GM18861 (cell line): ENCODE measurements around the gene KMT2C.
"Not testable (repeated sequence)": the region's sequence is repeated elsewhere in the genome, so short reads cannot be mapped to it uniquely, and the experiment has no call there.

ENCODE experiments used
- ATAC-seq: cut with Tn5 transposase; IDR thresholded peaks from one replicate; pipeline ENCODE4 v1.9.1; 2021; ENCODE audit not compliant: unreplicated experiment

KMT2C gene

GRCh38 chr7:152208766-152209165 is 227.0 kb downstream of the KMT2C start:
- ATAC-seq: not testable (repeated sequence)

DNA sequence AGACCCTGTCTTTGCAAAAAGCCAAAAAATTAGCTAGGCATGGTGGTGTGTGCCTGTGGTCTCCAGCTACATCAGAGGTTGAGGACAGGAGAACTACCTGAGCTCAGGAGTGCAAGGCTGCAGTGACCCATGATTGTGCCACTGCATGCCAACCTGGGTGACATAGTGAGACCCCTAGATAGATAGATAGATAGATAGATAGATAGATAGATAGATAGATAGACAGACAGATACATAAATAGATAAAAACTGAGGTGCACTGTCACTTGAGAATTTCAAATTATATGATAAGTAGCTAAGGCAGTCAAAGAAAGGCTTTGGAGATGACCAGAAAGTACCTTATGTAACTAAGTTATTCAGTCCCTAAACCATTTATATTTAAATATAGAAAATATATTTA is 231.4 kb downstream of the KMT2C start:
- ATAC-seq: not testable (repeated sequence)

- ATAC-seq: no peak
These were observed 232.7 kb downstream of the KMT2C start for GRCh38 chr7:152203095-152203494.

DNA sequence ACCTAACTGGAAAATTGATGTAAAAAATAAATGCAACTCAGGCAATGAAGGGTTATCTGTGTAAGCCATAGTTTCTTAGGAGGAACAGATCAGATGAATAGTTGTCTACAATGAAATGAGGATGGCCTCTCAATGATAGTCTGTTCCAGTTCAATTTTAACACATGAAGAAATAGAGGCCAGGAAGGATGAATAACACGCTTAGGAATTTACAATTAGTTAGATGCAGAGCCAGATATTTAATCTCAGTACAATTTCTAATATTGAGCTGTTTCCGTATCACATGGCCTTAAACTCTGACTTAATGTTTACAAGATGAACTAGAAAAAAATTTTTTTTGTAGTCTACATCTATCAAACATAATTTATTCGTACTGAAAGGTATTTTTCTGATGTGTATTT is 233.7 kb downstream of the KMT2C start:
- no peak for ATAC-seq

GRCh38 chr7:152200395-152200794 is 235.4 kb downstream of the KMT2C start:
- ATAC-seq: no peak

DNA sequence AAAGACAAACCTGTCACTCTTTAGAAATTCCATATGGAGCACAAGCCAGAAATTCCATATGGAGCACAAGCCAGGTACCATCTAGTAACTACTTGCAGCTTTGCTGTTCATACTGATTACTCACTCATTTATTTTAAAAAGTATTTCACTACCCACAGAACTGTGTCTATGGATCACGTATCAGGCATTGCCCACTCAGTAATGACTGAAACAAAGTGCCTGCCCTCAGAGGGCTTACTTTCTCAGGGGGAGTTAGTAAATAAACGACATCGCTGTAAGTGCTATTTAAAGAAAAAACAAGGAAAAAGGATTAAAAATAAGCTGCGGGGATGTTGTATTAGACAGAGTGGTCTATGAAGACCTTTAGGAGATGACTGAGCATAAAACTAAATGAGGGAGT is 239.4 kb downstream of the KMT2C start:
- no peak for ATAC-seq

DNA sequence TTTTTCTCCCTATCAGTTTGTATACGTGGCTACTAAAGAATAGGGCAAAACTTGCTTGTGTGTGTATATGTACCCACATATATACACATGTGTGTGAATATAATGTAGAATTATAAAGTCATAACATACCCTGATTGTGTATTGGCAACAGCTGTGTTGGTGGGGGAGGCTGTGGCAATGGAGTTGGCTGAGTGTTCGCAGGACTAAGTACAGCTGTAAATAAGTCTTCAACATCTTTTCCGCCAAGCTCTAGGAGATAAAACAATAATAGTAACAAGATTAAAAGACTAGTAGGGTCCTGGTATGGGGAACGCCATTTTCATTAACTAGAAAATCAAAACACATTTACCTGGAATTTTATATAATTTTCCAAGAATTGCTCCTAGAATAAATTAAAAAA is 241.9 kb downstream of the KMT2C start:
- no peak for ATAC-seq

- ATAC-seq: no peak
These were observed 246.7 kb downstream of the KMT2C start for GRCh38 chr7:152189061-152189460.

GRCh38 chr7:152185558-152185957 is 250.2 kb downstream of the KMT2C start:
- no peak for ATAC-seq

DNA sequence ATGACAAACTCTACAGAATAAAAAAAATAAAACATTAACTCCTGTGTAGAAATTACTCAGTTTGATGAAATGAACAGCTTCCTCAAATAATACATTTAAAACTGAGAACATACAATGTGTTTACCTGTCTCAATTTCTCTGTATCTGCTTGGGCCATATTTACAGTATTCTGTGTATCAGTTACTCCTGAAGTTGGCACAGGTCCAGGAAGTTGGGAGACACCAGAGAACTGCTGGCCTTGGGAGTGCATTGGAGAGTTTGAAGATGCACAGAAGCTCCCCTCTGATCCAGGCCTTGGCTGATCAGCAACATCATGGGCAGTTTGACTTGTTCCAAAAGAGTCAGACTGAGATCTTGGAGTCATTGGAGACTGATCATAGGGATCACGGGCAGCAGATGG is 255.2 kb downstream of the KMT2C start:
- no peak for ATAC-seq

- ATAC-seq: no peak
These were observed 255.8 kb downstream of the KMT2C start for GRCh38 chr7:152180048-152180447.

DNA sequence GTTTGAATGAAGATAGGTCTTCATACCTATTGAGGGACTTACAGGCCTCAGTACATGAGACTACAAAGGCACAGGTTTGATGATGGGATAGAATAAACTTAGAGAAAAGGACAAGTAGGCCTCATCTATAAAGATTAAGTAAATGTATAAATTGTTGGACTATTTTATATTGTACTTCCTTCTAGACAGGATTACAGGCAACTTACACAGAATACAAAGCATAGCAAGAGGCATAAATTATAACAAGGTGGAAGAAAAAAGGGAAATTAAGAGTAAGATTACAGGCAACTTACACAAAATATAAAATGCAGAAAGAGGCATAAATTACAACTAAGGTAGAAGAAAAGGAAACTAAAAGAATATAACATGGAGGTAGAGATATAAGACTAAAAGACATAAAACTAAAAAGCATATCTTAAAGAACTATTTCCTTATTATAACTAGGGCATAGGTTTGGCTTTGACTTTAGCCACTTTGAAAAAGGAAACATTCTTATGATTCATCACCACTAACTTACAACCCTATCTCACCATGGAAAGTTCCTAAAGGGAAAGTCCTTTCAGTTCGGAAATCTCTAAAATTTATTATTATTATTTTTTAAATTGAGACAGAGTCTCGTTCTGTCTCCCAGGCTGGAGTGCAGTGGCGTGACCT is 257.3 kb downstream of the KMT2C start:
- ATAC-seq: no peak

GRCh38 chr7:152177681-152178404 is 258.0 kb downstream of the KMT2C start:
- no peak for ATAC-seq

DNA sequence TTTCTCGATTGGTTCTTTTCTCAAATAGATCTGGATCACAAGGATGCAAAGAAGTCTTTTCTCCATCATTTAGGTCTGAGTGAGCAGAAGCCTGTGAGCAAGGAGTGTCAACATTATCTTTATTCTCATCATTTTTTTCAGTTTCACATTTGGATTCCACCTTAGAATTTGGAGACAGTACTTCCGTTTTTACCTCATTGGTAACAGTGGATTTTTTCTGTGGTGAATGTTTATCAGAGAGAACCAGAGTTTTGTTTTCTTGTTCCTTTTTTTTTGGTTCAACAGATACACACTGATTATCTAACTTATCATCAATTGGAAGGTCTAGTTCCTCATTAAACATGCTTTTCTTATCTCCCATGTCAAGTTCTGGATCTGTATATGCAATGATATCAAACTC is 259.0 kb downstream of the KMT2C start:
- peak; percentile 81 for ATAC-seq

DNA sequence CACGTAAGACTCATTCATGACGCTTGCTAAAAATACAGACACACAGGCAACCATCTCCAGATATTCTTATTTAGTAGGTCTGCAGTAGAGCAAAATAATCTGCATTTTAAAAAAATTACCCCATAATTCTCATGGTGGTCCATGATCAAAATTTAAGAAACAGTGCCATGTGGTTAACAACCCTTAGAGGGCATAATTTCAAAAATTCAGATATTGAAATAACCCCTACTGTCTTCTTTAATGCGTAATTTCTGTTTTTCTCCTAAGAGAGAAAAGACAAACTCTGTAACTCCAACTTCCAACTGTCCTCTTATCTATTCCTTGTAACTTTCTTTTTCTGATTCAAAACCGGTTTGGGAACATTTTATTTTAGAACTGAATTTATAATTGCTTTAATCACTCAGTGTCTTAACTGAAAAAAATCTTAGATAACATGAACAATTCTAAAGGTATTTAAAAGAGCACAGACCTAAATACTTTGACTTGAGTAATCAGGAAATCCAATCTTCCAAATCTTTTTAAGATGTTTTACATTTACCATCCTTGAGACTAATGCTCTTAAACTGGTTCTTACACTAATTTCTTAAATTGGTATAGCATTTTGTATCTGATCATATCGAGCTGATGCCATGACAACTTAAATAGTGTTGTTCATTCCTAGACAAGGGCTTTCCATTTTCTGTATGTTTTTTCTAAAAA is 262.3 kb downstream of the KMT2C start:
- no peak for ATAC-seq

- ATAC-seq: no peak
These were observed 273.5 kb downstream of the KMT2C start for GRCh38 chr7:152162287-152162686.

GRCh38 chr7:152161171-152161570 is 274.6 kb downstream of the KMT2C start:
- no peak for ATAC-seq

GRCh38 chr7:152158801-152159587 is 276.8 kb downstream of the KMT2C start:
- peak; percentile 87 for ATAC-seq

- ATAC-seq: no peak
These were observed 283.5 kb downstream of the KMT2C start for GRCh38 chr7:152152267-152152666.

DNA sequence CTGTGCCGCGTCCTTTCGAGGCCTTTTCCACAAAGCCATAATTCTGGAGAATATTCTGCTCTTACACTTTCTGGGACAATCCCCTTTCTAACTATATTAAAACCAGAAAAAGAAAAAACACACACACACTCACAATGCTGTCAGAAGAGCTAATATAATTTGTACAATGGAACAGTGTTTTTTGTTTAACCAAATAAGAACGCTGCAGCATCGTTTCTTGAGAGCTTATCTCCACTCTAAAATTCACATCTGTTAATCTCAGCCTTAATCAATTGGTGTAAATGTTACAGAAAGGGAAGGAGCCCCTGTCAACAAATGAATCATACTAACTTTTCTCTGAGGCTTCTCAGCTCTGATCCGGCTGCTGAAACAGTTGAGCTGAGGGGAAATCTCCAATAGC is 286.4 kb downstream of the KMT2C start:
- ATAC-seq: no peak

DNA sequence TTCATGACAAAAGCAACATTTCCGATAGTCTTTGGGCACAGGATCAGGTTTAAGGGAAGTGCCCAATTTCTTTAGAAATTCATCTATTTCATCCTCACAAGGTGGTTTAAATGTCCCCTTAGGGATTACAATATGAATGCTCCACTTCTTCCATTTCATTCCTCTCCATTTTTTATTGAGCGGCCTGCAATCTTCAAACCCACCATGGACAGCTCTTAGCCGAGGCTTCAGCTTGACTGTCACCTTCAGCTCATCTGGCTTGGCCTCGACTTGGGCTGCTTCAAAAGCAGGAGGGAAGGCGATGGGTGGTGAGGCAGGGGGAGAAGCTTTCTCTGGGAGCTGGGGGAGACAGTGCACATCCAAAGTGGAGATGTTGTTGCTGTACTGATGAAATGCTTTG is 287.1 kb downstream of the KMT2C start:
- ATAC-seq: no peak
